ENCODE results near the gene HINT1.

GRCh38 chr5:131156385-131156784, 8.7 kb downstream of the HINT1 start:
- TF ChIP-seq POLR2AphosphoS5 (IDR thresholded peaks at IDR 0.05) (no peak), CTCF (IDR thresholded peaks at IDR 0.05) (no peak), POLR2A (IDR thresholded peaks at IDR 0.05) (no peak)
